Smooth muscle cell (in vitro differentiated cells): ENCODE data around the gene FAM13A. TPM values are rescaled to one million over a fixed set of nuclear protein-coding genes. Genes with fewer than 3 reads are reported as not detected.

ENCODE experiments used
- DNase-seq: peaks from one replicate; lab custom pipeline; 2025; ENCODE audit not compliant: unreplicated experiment; lab: John Stamatoyannopoulos, UW
- H2AFZ ChIP-seq: fragments of 200-600 bp; sonication (generic); 2 replicates; pipeline ENCODE4 v1.6.0; 2016; ENCODE audit warnings: antibody characterized with exemption, low read depth, mild to moderate bottlenecking
- H3F3A ChIP-seq: fragments of 200-600 bp; sonication (generic); 2 replicates; pipeline ENCODE4 v1.6.0; 2017; ENCODE audit warnings: antibody characterized with exemption, low read depth
- H3K27ac ChIP-seq: fragments of 200-600 bp; sonication (generic); 2 replicates; pipeline ENCODE4 v1.5.1; 2016; ENCODE audit warnings: low read depth, mild to moderate bottlenecking
- H3K27me3 ChIP-seq: fragments of 200-600 bp; sonication (generic); 2 replicates; pipeline ENCODE4 v1.6.1; 2016; ENCODE audit warnings: low read depth, mild to moderate bottlenecking
- H3K36me3 ChIP-seq: fragments of 200-600 bp; sonication (generic); 2 replicates; pipeline ENCODE4 v1.5.1; 2016; ENCODE audit warnings: low read depth
- H3K4me1 ChIP-seq: fragments of 200-600 bp; sonication (generic); 2 replicates; pipeline ENCODE4 v1.5.1; 2016; ENCODE audit warnings: low read depth
- H3K4me2 ChIP-seq: fragments of 200-600 bp; sonication (generic); 2 replicates; pipeline ENCODE4 v1.6.0; 2016; ENCODE audit warnings: mild to moderate bottlenecking
- H3K4me3 ChIP-seq: fragments of 200-600 bp; sonication (generic); 2 replicates; pipeline ENCODE4 v1.5.1; 2016; ENCODE audit warnings: mild to moderate bottlenecking
- H3K79me2 ChIP-seq: fragments of 200-600 bp; sonication (generic); 2 replicates; pipeline ENCODE4 v1.6.0; 2016; ENCODE audit warnings: low read depth, mild to moderate bottlenecking
- H3K9ac ChIP-seq: fragments of 200-600 bp; sonication (generic); 2 replicates; pipeline ENCODE4 v1.6.0; 2016; ENCODE audit warnings: low read depth
- H3K9me3 ChIP-seq: fragments of 200-600 bp; sonication (generic); replicated peaks from 2 replicates; pipeline ENCODE4 v1.5.1; 2016; ENCODE audit warnings: low read depth
- H4K20me1 ChIP-seq: fragments of 200-600 bp; sonication (generic); 2 replicates; pipeline ENCODE4 v1.6.0; 2016; ENCODE audit warnings: low read depth
- WGBS: methylation state at CpG from one replicate; pipeline ENCODE4 v1.1.7; 2016; ENCODE audit warnings: low lambda C conversion rate; 5-methylcytosine and 5-hydroxymethylcytosine counted together
- polyA plus RNA-seq: library from polyadenylated mRNA; unstranded; fragments of >200 nt; fragmentation: Nextera tagmentation; extraction: Ambion mirVana; gene quantifications from 2 replicates; pipeline ENCODE4 v1.2.1, GENCODE V29; 2016
- total RNA-seq: library from RNA; depleted of rRNA; stranded (reverse); fragments of >200 nt; gene quantifications from 2 replicates; pipeline ENCODE4 v1.2.3, GENCODE V29; 2014
- TF ChIP-seq, protein P1 (sequence below): fragments of 200-600 bp; sonication (generic); IDR thresholded peaks from 2 replicates; pipeline ENCODE4 v1.5.1; 2017; ENCODE audit warnings: borderline replicate concordance, mild to moderate bottlenecking, antibody characterized with exemption; ENCODE audit not compliant: insufficient read depth, poor library complexity, severe bottlenecking

The FAM13A gene
- total and polyA plus RNA-seq, 2 experiments from 2014 or later: 14.6 to 39.9 TPM

DNA sequence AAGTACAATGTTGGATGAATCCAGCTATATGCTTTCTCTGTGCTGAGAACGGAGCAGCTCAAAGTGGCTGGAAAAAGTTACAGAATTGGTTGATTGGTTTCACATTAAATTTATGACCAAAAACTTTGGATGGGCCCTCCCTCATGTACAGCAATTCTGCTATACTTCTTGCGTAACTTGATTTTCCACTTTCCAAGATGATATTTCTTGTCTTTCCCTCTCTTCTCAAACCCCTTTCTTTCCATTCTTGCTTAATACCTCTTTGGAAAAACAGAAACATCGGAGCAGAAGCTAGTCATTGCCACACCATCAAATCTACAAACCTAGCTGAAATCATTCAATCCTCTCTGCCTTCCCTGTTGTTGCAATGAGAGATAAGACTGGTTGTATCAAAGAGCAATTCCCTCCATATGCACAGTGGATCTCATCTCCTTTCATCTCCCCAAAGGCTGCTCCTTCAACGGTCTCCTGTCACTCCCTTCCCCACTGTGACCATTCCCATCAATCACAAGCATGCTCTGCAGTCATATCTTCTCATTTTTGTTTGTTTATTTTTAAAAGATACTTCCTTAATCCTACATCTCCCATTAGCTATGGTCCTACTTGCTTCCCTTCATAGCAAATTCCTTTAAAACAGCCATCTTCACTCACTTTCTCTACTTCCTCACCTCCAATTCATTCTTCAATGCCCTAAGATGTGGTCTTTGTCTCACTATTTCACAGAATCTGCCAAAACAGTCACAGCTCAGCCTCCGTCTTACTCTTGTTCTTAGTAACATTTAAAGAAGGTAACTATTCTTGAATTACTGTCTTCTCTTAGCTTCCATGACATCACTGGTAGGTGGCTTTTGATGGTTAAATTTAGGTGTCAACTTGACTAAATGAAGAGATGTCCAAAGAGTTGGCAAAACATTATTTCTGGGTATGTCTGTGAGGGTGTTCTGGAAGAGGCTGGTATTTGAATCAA, 145.5 kb downstream of the FAM13A start:
- WGBS: 96% methylated on average over 5 of the region's 5 CpGs
- H3K4me3 ChIP-seq: no peak overlapping the region

DNA sequence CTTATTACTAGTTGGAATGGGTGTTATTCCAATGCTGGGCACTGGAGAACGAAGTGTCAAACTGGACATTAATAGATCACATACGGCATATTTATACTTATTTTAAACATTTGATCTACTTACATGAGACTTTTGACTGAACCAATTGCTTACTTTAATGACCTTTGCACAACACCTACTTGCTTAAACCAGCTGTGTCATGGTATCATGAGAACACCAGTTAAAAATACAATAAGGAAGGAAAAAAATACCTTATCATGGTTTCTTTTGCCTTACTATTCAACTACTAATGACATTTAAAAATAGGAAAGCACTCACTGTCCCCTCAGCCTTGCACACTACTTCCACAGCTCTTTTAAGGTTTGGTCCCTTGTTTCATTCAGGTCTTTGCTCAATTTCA, 146.9 kb downstream of the FAM13A start:
- Histone ChIP-seq H3K4me3 (no peak overlapping the region), H3F3A (no peaks in the 10 kb centered on the region), H3K4me2 (no peak overlapping the region), H3K9me3 (no peaks in the 10 kb centered on the region), H3K27ac (no peak overlapping the region), H2AFZ (no peak overlapping the region), H3K36me3 (no peaks in the 10 kb centered on the region), H3K79me2 (no peaks in the 10 kb centered on the region), H3K4me1 (no peaks in the 10 kb centered on the region), H3K27me3 (no peaks in the 10 kb centered on the region), H3K9ac (no peak overlapping the region), H4K20me1 (no peaks in the 10 kb centered on the region)
- WGBS: 96% methylated on average over 2 of the region's 2 CpGs
- no peak for DNase-seq
- TF ChIP-seq, protein P1, sequence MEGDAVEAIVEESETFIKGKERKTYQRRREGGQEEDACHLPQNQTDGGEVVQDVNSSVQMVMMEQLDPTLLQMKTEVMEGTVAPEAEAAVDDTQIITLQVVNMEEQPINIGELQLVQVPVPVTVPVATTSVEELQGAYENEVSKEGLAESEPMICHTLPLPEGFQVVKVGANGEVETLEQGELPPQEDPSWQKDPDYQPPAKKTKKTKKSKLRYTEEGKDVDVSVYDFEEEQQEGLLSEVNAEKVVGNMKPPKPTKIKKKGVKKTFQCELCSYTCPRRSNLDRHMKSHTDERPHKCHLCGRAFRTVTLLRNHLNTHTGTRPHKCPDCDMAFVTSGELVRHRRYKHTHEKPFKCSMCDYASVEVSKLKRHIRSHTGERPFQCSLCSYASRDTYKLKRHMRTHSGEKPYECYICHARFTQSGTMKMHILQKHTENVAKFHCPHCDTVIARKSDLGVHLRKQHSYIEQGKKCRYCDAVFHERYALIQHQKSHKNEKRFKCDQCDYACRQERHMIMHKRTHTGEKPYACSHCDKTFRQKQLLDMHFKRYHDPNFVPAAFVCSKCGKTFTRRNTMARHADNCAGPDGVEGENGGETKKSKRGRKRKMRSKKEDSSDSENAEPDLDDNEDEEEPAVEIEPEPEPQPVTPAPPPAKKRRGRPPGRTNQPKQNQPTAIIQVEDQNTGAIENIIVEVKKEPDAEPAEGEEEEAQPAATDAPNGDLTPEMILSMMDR: no peak

More for the DNA sequence above, 145.5 kb downstream of the FAM13A start:
- Histone ChIP-seq H2AFZ (no peak overlapping the region), H3K36me3 (no peaks in the 10 kb centered on the region), H3F3A (no peaks in the 10 kb centered on the region), H4K20me1 (no peaks in the 10 kb centered on the region), H3K9ac (no peak overlapping the region), H3K27me3 (no peaks in the 10 kb centered on the region), H3K9me3 (no peaks in the 10 kb centered on the region), H3K4me1 (no peaks in the 10 kb centered on the region), H3K4me2 (no peak overlapping the region), H3K79me2 (no peaks in the 10 kb centered on the region), H3K27ac (no peak overlapping the region)
- TF ChIP-seq, protein P1: no peak
- DNase-seq: no peak

DNA sequence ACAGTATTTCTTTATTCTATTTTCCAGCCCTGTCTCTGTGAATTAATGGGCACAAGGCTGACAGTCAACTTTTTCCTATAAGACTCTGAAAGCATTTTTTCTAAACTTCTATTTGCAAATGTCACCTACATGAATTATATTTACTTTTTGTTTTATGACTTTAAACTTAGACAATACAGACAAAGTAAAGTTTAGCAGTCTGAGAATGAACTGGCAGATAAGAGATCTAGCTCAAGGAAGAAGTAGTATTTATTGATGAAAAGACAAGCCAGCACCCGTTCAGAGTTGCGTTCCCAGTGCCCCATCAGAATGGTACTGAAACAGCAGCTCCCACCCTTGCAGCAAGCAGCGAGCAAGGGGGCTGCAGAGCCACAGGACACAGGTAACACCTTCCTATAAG, 148.5 kb downstream of the FAM13A start:
- WGBS: 82% methylated on average over 3 of the region's 3 CpGs
- TF ChIP-seq, protein P1: no peak
- H3K36me3 ChIP-seq: no peaks in the 10 kb centered on the region

DNA sequence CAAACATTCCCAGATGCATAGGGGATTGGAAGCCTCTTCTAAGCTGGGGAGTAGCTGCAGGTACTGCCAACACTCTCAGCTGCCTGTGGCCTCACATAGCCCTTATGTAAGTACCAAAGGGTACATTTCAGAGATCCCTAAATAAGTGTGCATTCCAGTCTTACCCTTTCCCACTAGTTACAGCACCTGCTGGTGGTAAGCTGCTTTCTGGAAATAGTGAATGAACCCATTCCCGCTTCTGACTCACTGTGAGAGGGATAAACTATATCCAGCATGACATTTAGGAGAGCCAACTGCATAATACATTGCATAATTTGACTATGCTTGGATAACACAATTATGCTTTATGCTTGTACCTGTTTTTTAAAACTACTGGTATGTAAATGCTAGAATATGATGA, 149.0 kb downstream of the FAM13A start:
- Histone ChIP-seq H3K4me2 (no peak overlapping the region), H3K79me2 (no peaks in the 10 kb centered on the region), H3K4me1 (no peaks in the 10 kb centered on the region), H2AFZ (no peak overlapping the region), H3K9me3 (no peaks in the 10 kb centered on the region), H3K27me3 (no peaks in the 10 kb centered on the region), H3K9ac (no peak overlapping the region), H3K4me3 (no peak overlapping the region), H3F3A (no peaks in the 10 kb centered on the region), H4K20me1 (no peaks in the 10 kb centered on the region), H3K36me3 (no peaks in the 10 kb centered on the region), H3K27ac (no peak overlapping the region)
- TF ChIP-seq, protein P1: no peak
- WGBS: 67% methylated on average over 1 of the region's 1 CpG
- DNase-seq: no peak

More for the DNA sequence above, 148.5 kb downstream of the FAM13A start:
- no peaks in the 10 kb centered on the region for H3K4me1 ChIP-seq
- no peak overlapping the region for H3K4me3 ChIP-seq
- no peaks in the 10 kb centered on the region for H3K9me3 ChIP-seq
- no peaks in the 10 kb centered on the region for H4K20me1 ChIP-seq
- no peaks in the 10 kb centered on the region for H3K27me3 ChIP-seq
- no peak overlapping the region for H3K9ac ChIP-seq
- H3K27ac ChIP-seq: no peak overlapping the region
- H2AFZ ChIP-seq: no peak overlapping the region
- no peak overlapping the region for H3K4me2 ChIP-seq
- DNase-seq: no peak
- no peaks in the 10 kb centered on the region for H3K79me2 ChIP-seq
- no peaks in the 10 kb centered on the region for H3F3A ChIP-seq
